Measurements from ENCODE around the gene RYK. TPM values are rescaled to one million over a fixed set of nuclear protein-coding genes. Genes with fewer than 3 reads are reported as not detected.

RYK gene
- total and polyA plus RNA-seq, 4 donors, result 7.5 to 36.1 (median 15.3) TPM

- no peak overlapping the region for H3K9ac ChIP-seq (ENCODE audit: low read depth in 1 of 2, low read length in 2 of 2)
- no peak for TF ChIP-seq FOXA2 (IDR thresholded peaks at IDR 0.05)
- no peaks in the 10 kb centered on the region for H3K27me3 ChIP-seq (ENCODE audit: control insufficient read depth in 4 of 4, insufficient read depth in 4 of 4, low read length in 3 of 4)
- H3K9me3 ChIP-seq (ENCODE audit: control insufficient read depth in 4 of 4, low read length in 3 of 4), result no peaks in the 10 kb centered on the region
- no peaks in the 10 kb centered on the region for H3K36me3 ChIP-seq (ENCODE audit: control insufficient read depth in 4 of 4, insufficient read depth in 3 of 4, low read depth in 1 of 4, low read length in 3 of 4)
- no peak overlapping the region for H3K27ac ChIP-seq (ENCODE audit: low read depth in 1 of 2, low read length in 2 of 2)
- H3K4me3 ChIP-seq (ENCODE audit: low read depth in 1 of 3, low read length in 3 of 3), result no peak overlapping the region
- no peak for DNase-seq (ENCODE audit: low spot score)
- no peaks in the 10 kb centered on the region for H3K4me1 ChIP-seq (ENCODE audit: control insufficient read depth in 4 of 4, insufficient read depth in 4 of 4, low read length in 3 of 4)
- WGBS, result 88% methylated on average over 6 of the region's 6 CpGs
Measured at GRCh38 chr3:134284438-134284837, 33.8 kb upstream of the RYK start.

GRCh38 chr3:134282659-134283047 is 32.0 kb upstream of the RYK start:
- Histone ChIP-seq H3K9ac (ENCODE audit: low read depth in 1 of 2, low read length in 2 of 2) (no peak overlapping the region), H3K4me1 (ENCODE audit: control insufficient read depth in 4 of 4, insufficient read depth in 4 of 4, low read length in 3 of 4) (no peaks in the 10 kb centered on the region), H3K27ac (ENCODE audit: low read depth in 1 of 2, low read length in 2 of 2) (no peak overlapping the region), H3K9me3 (ENCODE audit: control insufficient read depth in 4 of 4, low read length in 3 of 4) (no peaks in the 10 kb centered on the region), H3K27me3 (ENCODE audit: control insufficient read depth in 4 of 4, insufficient read depth in 4 of 4, low read length in 3 of 4) (no peaks in the 10 kb centered on the region), H3K4me3 (ENCODE audit: low read depth in 1 of 3, low read length in 3 of 3) (no peak overlapping the region), H3K36me3 (ENCODE audit: control insufficient read depth in 4 of 4, insufficient read depth in 3 of 4, low read depth in 1 of 4, low read length in 3 of 4) (no peaks in the 10 kb centered on the region)
- TF ChIP-seq CTCF (IDR thresholded peaks at IDR 0.05; ENCODE audit: low read depth, low read length, missing input control), result no peak
- DNase-seq (ENCODE audit: low spot score), result no peak
- 95% methylated on average over 8 of the region's 8 CpGs for WGBS

- Histone ChIP-seq H3K4me3 (ENCODE audit: low read depth in 1 of 3, low read length in 3 of 3) (no peak overlapping the region), H3K27ac (ENCODE audit: low read depth in 1 of 2, low read length in 2 of 2) (no peak overlapping the region), H3K9ac (ENCODE audit: low read depth in 1 of 2, low read length in 2 of 2) (no peak overlapping the region), H3K4me1 (ENCODE audit: control insufficient read depth in 4 of 4, insufficient read depth in 4 of 4, low read length in 3 of 4) (no peaks in the 10 kb centered on the region), H3K36me3 (ENCODE audit: control insufficient read depth in 4 of 4, insufficient read depth in 3 of 4, low read depth in 1 of 4, low read length in 3 of 4) (no peaks in the 10 kb centered on the region), H3K9me3 (ENCODE audit: control insufficient read depth in 4 of 4, low read length in 3 of 4) (no peaks in the 10 kb centered on the region), H3K27me3 (ENCODE audit: control insufficient read depth in 4 of 4, insufficient read depth in 4 of 4, low read length in 3 of 4) (no peaks in the 10 kb centered on the region)
- TF ChIP-seq JUND (IDR thresholded peaks at IDR 0.05) (no peak), HNF4A (conservative IDR thresholded peaks at IDR 0.05) (no peak), ZBTB33 (IDR thresholded peaks at IDR 0.05) (no peak)
- no peak for DNase-seq (ENCODE audit: low spot score)
- WGBS, result 72% methylated on average over 2 of the region's 2 CpGs
Measured at GRCh38 chr3:134281912-134282658, 31.4 kb upstream of the RYK start.

- Histone ChIP-seq H3K27ac (ENCODE audit: low read depth in 1 of 2, low read length in 2 of 2) (no peak overlapping the region), H3K4me3 (ENCODE audit: low read depth in 1 of 3, low read length in 3 of 3) (no peak overlapping the region), H3K9me3 (ENCODE audit: control insufficient read depth in 4 of 4, low read length in 3 of 4) (no peaks in the 10 kb centered on the region), H3K9ac (ENCODE audit: low read depth in 1 of 2, low read length in 2 of 2) (no peak overlapping the region), H3K4me1 (ENCODE audit: control insufficient read depth in 4 of 4, insufficient read depth in 4 of 4, low read length in 3 of 4) (no peaks in the 10 kb centered on the region), H3K27me3 (ENCODE audit: control insufficient read depth in 4 of 4, insufficient read depth in 4 of 4, low read length in 3 of 4) (no peaks in the 10 kb centered on the region), H3K36me3 (ENCODE audit: control insufficient read depth in 4 of 4, insufficient read depth in 3 of 4, low read depth in 1 of 4, low read length in 3 of 4) (no peaks in the 10 kb centered on the region)
- no peak for DNase-seq (ENCODE audit: low spot score)
- 89% methylated on average over 2 of the region's 2 CpGs for WGBS
- no peak for TF ChIP-seq RXRA (IDR thresholded peaks at IDR 0.05)
- TF ChIP-seq ZBTB33 (IDR thresholded peaks at IDR 0.05), result no peak
- TF ChIP-seq NR2F2 (IDR thresholded peaks at IDR 0.05), result no peak
- no peak for TF ChIP-seq HNF4G (IDR thresholded peaks at IDR 0.05)
- TF ChIP-seq FOXA2 (IDR thresholded peaks at IDR 0.05), result no peak
- no peak for TF ChIP-seq ATF3 (IDR thresholded peaks at IDR 0.05)
- TF ChIP-seq YY1 (IDR thresholded peaks at IDR 0.05), result no peak
- TF ChIP-seq TAF1 (conservative IDR thresholded peaks at IDR 0.05), result no peak
- TF ChIP-seq REST (IDR thresholded peaks at IDR 0.05), result no peak
- no peak for TF ChIP-seq FOXA1 (IDR thresholded peaks at IDR 0.05)
Measured at GRCh38 chr3:134279466-134279865, 28.8 kb upstream of the RYK start.
